ENCODE measurements around the gene TTC17. TPM values are rescaled to one million over a fixed set of nuclear protein-coding genes. Genes with fewer than 3 reads are reported as not detected.
"Not testable (repeated sequence)": the region's sequence is repeated elsewhere in the genome, so short reads cannot be mapped to it uniquely, and the experiment has no call there.

The TTC17 gene
- total RNA-seq, 1 donor from 2014 or later: 59.9 TPM

GRCh38 chr11:43462359-43462758 lies 103.6 kb downstream of the TTC17 start:
- no peak for DNase-seq (ENCODE audit: low spot score)

GRCh38 chr11:43467958-43468357 lies 109.2 kb downstream of the TTC17 start:
- DNase-seq (ENCODE audit: low spot score): no peak

GRCh38 chr11:43477491-43477890 lies 118.8 kb downstream of the TTC17 start:
- DNase-seq (ENCODE audit: low spot score): not testable (repeated sequence)

GRCh38 chr11:43486141-43486540 lies 127.4 kb downstream of the TTC17 start:
- no peak for DNase-seq (ENCODE audit: low spot score)

- no peak for DNase-seq (ENCODE audit: low spot score)
Observed at GRCh38 chr11:43489869-43490465, 131.2 kb downstream of the TTC17 start.

GRCh38 chr11:43492701-43493100 lies 134.0 kb downstream of the TTC17 start:
- no peak for DNase-seq (ENCODE audit: low spot score)

GRCh38 chr11:43493431-43493830 lies 134.7 kb downstream of the TTC17 start:
- DNase-seq (ENCODE audit: low spot score): no peak

GRCh38 chr11:43497144-43497543 lies 138.4 kb downstream of the TTC17 start:
- no peak for DNase-seq (ENCODE audit: low spot score)

GRCh38 chr11:43498561-43498960 lies 139.8 kb downstream of the TTC17 start:
- no peak for DNase-seq (ENCODE audit: low spot score)

GRCh38 chr11:43503417-43503816 lies 144.7 kb downstream of the TTC17 start:
- DNase-seq (ENCODE audit: low spot score): no peak

- DNase-seq (ENCODE audit: low spot score): no peak
Observed at GRCh38 chr11:43504316-43504950, 145.7 kb downstream of the TTC17 start.

GRCh38 chr11:43505171-43505570 lies 146.5 kb downstream of the TTC17 start:
- DNase-seq (ENCODE audit: low spot score): no peak

GRCh38 chr11:43507171-43507570 lies 148.5 kb downstream of the TTC17 start:
- DNase-seq (ENCODE audit: low spot score): no peak

GRCh38 chr11:43508511-43508918 lies 149.8 kb downstream of the TTC17 start:
- DNase-seq (ENCODE audit: low spot score): no peak

- DNase-seq (ENCODE audit: low spot score): no peak
Observed at GRCh38 chr11:43511959-43512358, 153.2 kb downstream of the TTC17 start.

- DNase-seq (ENCODE audit: low spot score): no peak
Observed at GRCh38 chr11:43515090-43515489, 156.4 kb downstream of the TTC17 start.

- no peak for DNase-seq (ENCODE audit: low spot score)
Observed at GRCh38 chr11:43516316-43516850, 157.7 kb downstream of the TTC17 start.

- DNase-seq (ENCODE audit: low spot score): no peak
Observed at GRCh38 chr11:43517518-43517917, 158.8 kb downstream of the TTC17 start.

GRCh38 chr11:43518408-43519160 lies 159.9 kb downstream of the TTC17 start:
- DNase-seq (ENCODE audit: low spot score): no peak

- DNase-seq (ENCODE audit: low spot score): no peak
Observed at GRCh38 chr11:43521471-43521870, 162.8 kb downstream of the TTC17 start.

- DNase-seq (ENCODE audit: low spot score): no peak
Observed at GRCh38 chr11:43523632-43524031, 164.9 kb downstream of the TTC17 start.

GRCh38 chr11:43532041-43532440 lies 173.3 kb downstream of the TTC17 start:
- no peak for DNase-seq (ENCODE audit: low spot score)
